H7 (cell line): Measurements from ENCODE around the gene KANK2. TPM values are rescaled to one million over a fixed set of nuclear protein-coding genes. Genes with fewer than 3 reads are reported as not detected.

Experiments used
- DNase-seq: peaks from one replicate; pipeline ENCODE4 v3.0.0; 2012
- H3K27me3 ChIP-seq: 2 replicates; pipeline ENCODE4 v1.6.0; 2011; ENCODE audit warnings: mild to moderate bottlenecking, low read length; ENCODE audit not compliant: control insufficient read depth, insufficient read depth
- H3K36me3 ChIP-seq: replicated peaks from 2 replicates; pipeline ENCODE4 v1.5.1; 2011; ENCODE audit warnings: low read length; ENCODE audit not compliant: control insufficient read depth, insufficient read depth
- H3K4me3 ChIP-seq: 2 replicates; pipeline ENCODE4 v1.5.1; 2011; ENCODE audit warnings: low read depth, mild to moderate bottlenecking, control low read depth, low read length, moderate library complexity; ENCODE audit not compliant: insufficient read depth
- total RNA-seq: library from RNA; depleted of rRNA; stranded (reverse); fragments of >200 nt; shearing (Covaris generic); gene quantifications from 2 replicates; pipeline ENCODE4 v1.2.3, GENCODE V29; 2014; rRNA removed

KANK2 gene
- total RNA-seq, 1 experiment from 2014 or later = 41.8 TPM

- Histone ChIP-seq H3K4me3 (no peak overlapping the region), H3K27me3 (no peaks in the 10 kb centered on the region), H3K36me3 (peaks cover 60% of the 10 kb centered on the region)
- DNase-seq = no peak
Observed at GRCh38 chr19:11115042-11115441, 82.3 kb downstream of the KANK2 start.

Other genes with a start within 250 kb of the KANK2 start
- gene SMARCA4, start 236.5 kb downstream of the KANK2 start, total RNA-seq = 173 and 208 TPM in 2 replicates
- 144 and 158 TPM in 2 replicates for gene LDLR, start 108.1 kb downstream of the KANK2 start, total RNA-seq
- 66.8 and 67.0 TPM in 2 replicates for gene SPC24, start 41.8 kb downstream of the KANK2 start, total RNA-seq
- gene ANGPTL8, start 42.1 kb upstream of the KANK2 start, total RNA-seq = not detected in 2 replicates
- 26.9 and 33.7 TPM in 2 replicates for gene DOCK6, start 65.0 kb upstream of the KANK2 start, total RNA-seq
- not detected in 2 replicates for gene TSPAN16, start 98.6 kb upstream of the KANK2 start, total RNA-seq
- gene RAB3D, start 142.1 kb upstream of the KANK2 start, total RNA-seq = 10.1 and 11.2 TPM in 2 replicates
- 102 and 128 TPM in 2 replicates for gene TMEM205, start 148.7 kb upstream of the KANK2 start, total RNA-seq
- 2.7 and 5.5 TPM in 2 replicates for gene CCDC159, start 149.0 kb upstream of the KANK2 start, total RNA-seq
- gene PLPPR2, start 157.9 kb upstream of the KANK2 start, total RNA-seq = 5.7 and 7.0 TPM in 2 replicates
- 3.0 and 3.3 TPM in 2 replicates for gene SWSAP1, start 177.1 kb upstream of the KANK2 start, total RNA-seq
- 14.9 and 15.8 TPM in 2 replicates for gene EPOR, start 186.8 kb upstream of the KANK2 start, total RNA-seq
- gene RGL3, start 221.8 kb upstream of the KANK2 start, total RNA-seq = 1.6 and 7.8 TPM in 2 replicates
- gene ODAD3, start 237.6 kb upstream of the KANK2 start, total RNA-seq = 0.66 and 1.4 TPM in 2 replicates
- gene PRKCSH, start 238.1 kb upstream of the KANK2 start, total RNA-seq = 97.7 and 108 TPM in 2 replicates